ENCODE data around the gene PFKP.

Gene PFKP

GRCh38 chr10:3076138-3076537 is 8.8 kb downstream of the PFKP start:
- DNase-seq (ENCODE audit: low read depth), result no peak
- TF ChIP-seq POLR2A (IDR thresholded peaks at IDR 0.05; ENCODE audit: extremely low read depth, insufficient read length) (no peak), MAX (IDR thresholded peaks at IDR 0.05; ENCODE audit: low read depth, low read length) (no peak), MYC (IDR thresholded peaks at IDR 0.05; ENCODE audit: low read depth, low read length) (no peak), CTCF (IDR thresholded peaks at IDR 0.05; ENCODE audit: low read depth, low read length) (no peak)
- no peak overlapping the region for H3K4me3 ChIP-seq (ENCODE audit: low read depth, low read length)

DNA sequence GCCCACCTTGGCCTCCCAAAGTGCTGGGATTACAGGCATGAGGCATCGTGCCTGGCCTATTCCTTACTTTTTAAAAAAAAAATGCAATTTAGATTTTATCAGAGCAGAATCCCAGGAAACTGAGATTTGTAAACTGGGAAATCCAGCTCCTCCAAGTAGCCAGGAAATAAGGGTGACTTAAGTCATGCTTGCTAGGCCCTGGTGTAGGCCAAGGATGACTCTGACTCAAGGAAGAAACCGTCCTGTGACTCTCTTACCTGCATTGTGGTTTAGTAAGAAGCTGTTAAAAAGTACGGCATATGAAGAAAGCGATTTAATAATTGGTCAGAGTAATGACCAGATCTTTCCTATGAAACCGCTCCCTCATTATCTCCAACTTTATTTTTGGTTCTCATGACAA is 10.2 kb downstream of the PFKP start:
- TF ChIP-seq POLR2A (IDR thresholded peaks at IDR 0.05; ENCODE audit: extremely low read depth, insufficient read length), result no peak
- no peak for TF ChIP-seq CTCF (IDR thresholded peaks at IDR 0.05; ENCODE audit: low read depth, low read length)
- TF ChIP-seq MYC (IDR thresholded peaks at IDR 0.05; ENCODE audit: low read depth, low read length), result no peak
- TF ChIP-seq MAX (IDR thresholded peaks at IDR 0.05; ENCODE audit: low read depth, low read length), result no peak
- no peak overlapping the region for H3K4me3 ChIP-seq (ENCODE audit: low read depth, low read length)
- DNase-seq (ENCODE audit: low read depth), result no peak

GRCh38 chr10:3077940-3078630 is 10.7 kb downstream of the PFKP start:
- H3K4me3 ChIP-seq (ENCODE audit: low read depth, low read length), result no peak overlapping the region
- TF ChIP-seq MAX (IDR thresholded peaks at IDR 0.05; ENCODE audit: low read depth, low read length) (no peak), CTCF (IDR thresholded peaks at IDR 0.05; ENCODE audit: low read depth, low read length) (no peak), MYC (IDR thresholded peaks at IDR 0.05; ENCODE audit: low read depth, low read length) (no peak), POLR2A (IDR thresholded peaks at IDR 0.05; ENCODE audit: extremely low read depth, insufficient read length) (no peak)
- no peak for DNase-seq (ENCODE audit: low read depth)

DNA sequence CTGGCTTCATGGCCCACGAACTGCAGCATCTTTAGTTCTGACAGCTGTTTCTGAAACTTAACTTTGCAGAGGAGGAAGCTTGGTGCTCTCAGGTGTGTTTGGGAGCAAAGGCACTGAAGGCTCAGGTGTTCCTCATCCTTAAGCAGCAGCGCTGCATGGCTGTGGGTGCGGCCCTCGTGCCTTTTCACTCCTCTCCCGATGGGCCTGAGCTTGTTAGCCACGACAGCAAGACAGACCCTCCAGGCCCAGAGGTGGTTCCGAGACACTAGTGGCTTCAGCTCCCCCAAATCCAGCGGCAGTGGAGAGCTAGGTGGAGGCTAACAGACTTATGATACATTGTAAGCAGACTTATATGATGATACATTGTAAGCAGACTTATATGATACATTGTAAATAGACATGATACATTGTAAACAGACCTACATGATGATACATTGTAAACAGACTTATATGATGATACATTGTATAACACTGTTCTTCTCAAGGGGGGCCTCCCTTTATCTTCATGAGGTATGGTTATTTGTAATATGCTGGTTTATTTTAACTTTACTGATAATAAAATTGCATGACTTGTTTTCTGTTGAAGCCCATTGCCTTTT is 14.1 kb downstream of the PFKP start:
- no peak for DNase-seq (ENCODE audit: low read depth)
- no peak overlapping the region for H3K4me3 ChIP-seq (ENCODE audit: low read depth, low read length)
- TF ChIP-seq MYC (IDR thresholded peaks at IDR 0.05; ENCODE audit: low read depth, low read length) (no peak), CTCF (IDR thresholded peaks at IDR 0.05; ENCODE audit: low read depth, low read length) (no peak), POLR2A (IDR thresholded peaks at IDR 0.05; ENCODE audit: extremely low read depth, insufficient read length) (no peak), MAX (IDR thresholded peaks at IDR 0.05; ENCODE audit: low read depth, low read length) (no peak)

- no peak overlapping the region for H3K4me3 ChIP-seq (ENCODE audit: low read depth, low read length)
- TF ChIP-seq CTCF (IDR thresholded peaks at IDR 0.05; ENCODE audit: low read depth, low read length), result no peak
- TF ChIP-seq MAX (IDR thresholded peaks at IDR 0.05; ENCODE audit: low read depth, low read length), result no peak
- TF ChIP-seq MYC (IDR thresholded peaks at IDR 0.05; ENCODE audit: low read depth, low read length), result no peak
- no peak for TF ChIP-seq POLR2A (IDR thresholded peaks at IDR 0.05; ENCODE audit: extremely low read depth, insufficient read length)
- DNase-seq (ENCODE audit: low read depth), result no peak
Measured at GRCh38 chr10:3082290-3082689, 14.9 kb downstream of the PFKP start.

Data from NB4 (cell line).